HG03066 (cell line): ENCODE data around the gene SGPP1.
"Not testable (repeated sequence)": the region's sequence is repeated elsewhere in the genome, so short reads cannot be mapped to it uniquely, and the experiment has no call there.

Experiments
- ATAC-seq: cut with Tn5 transposase; IDR thresholded peaks from one replicate; pipeline ENCODE4 v1.9.1; 2021; ENCODE audit warnings: low read depth; ENCODE audit not compliant: unreplicated experiment

SGPP1 gene

DNA sequence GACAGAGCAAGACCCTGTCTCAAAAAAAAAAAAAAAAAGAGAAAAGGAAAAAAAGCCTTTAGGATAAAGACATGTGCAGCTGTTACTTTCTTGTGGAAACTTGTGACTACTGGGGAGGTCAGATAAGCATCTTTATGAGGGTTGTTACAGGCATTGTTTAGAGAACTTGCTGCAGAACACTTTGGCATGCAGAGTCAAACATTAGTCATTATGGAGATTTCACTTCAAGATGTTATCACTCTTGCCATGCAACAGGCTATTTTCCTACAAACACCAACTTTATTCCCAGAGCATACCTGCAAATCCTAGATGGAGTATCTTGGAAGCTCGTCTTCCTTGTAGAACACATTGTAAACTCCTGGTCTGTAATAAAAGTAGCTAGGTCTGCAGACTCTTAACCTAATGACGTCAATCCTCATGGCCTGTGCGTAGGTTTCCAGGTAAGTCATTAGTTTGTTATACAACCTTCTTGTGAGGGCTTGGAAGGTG is 49.9 kb downstream of the SGPP1 start:
- ATAC-seq: no peak

DNA sequence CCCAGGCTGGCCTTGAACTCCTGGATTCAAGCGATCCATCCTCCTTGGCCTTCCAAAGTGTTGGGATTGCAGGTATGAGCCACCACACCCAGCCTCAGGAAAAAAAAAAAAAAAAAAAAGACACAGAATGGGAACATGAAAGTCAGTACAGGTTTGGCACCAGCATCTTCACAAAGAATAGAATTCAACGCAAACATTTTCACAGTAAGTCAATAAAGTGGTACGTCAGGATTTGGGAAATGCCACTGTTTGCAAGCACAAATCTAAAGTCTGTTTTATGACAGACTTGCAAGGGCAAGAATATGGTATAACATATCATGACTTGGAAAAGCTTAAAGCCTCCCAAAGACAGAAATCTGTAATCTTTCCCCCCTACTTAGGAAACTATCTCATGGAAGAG is 51.2 kb downstream of the SGPP1 start:
- ATAC-seq: no peak

GRCh38 chr14:63673886-63674497 is 53.9 kb downstream of the SGPP1 start:
- no peak for ATAC-seq

GRCh38 chr14:63673255-63673654 is 54.6 kb downstream of the SGPP1 start:
- ATAC-seq: no peak

DNA sequence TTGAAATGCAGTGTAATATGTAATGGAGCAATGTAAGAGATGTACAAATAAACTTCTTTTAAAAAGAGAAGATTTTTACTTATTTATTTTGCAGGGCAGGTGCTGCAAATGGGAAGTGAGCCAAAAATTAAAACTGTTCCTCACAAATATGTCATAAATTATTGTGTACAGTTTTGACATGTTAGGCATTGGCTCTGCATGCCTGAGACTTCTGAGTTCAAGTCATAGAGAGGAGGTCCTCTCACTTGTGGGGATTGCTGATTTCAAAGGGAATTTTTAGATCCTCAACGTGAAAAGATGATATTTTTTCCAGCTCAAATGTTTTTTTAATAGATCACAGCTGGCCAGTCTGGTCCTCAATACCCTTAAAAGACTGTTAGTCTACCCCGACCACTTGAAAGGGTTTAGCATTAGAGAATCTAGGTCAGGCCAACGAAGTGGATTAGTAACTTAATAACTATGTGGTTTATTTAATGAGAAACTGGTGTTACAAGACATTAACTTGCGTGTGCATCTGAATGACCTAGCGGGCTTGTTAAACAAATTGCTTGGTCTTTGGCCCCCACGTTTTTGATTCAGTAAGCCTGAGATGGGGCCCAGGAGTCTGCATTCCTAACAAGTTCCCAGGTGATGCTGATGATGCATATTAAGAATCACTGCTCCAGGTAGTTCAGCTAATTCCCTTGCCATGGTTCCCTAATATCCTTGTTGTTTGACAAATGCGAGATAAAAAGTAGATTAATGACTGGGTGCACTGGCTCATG is 55.3 kb downstream of the SGPP1 start:
- peak; percentile 62 for ATAC-seq

GRCh38 chr14:63671987-63672386 is 55.9 kb downstream of the SGPP1 start:
- ATAC-seq: no peak

GRCh38 chr14:63670692-63671091 is 57.2 kb downstream of the SGPP1 start:
- ATAC-seq: no peak

- ATAC-seq: no peak
These were observed 61.5 kb downstream of the SGPP1 start for GRCh38 chr14:63666335-63666734.

DNA sequence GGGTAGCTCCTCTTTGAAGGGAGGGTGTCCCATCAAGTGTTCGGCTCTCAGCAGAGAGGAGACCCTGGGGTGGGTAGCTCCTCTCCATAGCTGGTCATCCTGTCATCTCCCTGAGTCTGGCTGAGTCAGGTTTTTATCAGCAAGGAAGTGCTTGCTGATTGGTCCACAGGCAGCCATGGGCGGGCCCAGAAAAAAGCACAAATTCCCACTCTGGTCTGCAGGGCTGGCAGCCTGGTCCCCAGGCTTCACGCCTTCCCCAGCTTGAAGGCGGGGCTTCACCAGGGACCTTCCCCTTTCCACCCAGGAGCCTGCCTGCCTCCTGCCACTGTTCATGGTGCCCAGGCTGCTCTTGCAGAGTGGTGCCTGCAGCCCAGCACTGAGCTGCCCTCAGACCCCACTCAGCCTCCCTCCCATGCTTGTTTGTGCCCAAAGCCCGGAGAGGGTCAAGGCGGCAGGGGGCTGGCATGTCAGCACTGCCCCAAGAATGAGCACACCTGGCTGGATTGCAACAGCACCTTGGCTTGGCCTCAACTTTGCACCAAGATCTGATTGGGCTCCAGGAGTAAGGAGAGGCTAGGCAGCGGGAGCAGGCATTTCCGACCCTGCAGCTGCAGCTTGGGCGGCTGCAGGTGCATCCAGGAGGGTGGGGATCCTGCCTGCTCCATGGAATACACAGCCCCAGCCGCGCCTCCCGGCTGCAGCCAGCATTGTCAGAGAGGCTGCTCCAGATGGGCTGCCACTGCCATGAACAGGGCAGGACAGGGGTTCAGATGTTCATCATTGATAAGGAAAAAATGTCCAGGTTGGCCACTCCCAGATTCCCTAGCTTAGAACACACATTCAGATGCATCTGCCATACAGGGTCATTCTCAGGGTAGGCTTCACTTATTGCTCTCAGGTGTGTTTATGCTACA is 64.2 kb downstream of the SGPP1 start:
- ATAC-seq: no peak

GRCh38 chr14:63662776-63663175 is 65.1 kb downstream of the SGPP1 start:
- no peak for ATAC-seq

DNA sequence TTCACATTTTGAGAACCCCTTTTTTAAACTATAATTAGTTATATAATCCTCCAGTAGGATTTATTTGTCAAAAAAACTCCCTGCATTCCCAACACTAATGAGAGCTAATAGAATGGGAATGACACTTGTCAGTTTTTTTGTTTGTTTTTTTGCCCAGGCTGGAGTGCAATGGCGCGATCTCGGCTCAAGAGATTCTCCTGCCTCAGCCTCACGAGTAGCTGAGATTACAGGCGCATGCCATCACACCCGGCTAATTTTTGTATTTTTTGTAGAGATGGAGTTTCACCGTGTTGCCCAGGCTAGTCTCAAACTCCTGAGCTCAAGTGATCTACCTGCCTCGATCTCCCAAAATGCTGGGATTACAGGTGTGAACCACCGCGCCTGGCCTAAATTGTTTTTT is 66.0 kb downstream of the SGPP1 start:
- not testable (repeated sequence) for ATAC-seq

GRCh38 chr14:63659726-63660125 is 68.1 kb downstream of the SGPP1 start:
- no peak for ATAC-seq

GRCh38 chr14:63656194-63656593 is 71.7 kb downstream of the SGPP1 start:
- ATAC-seq: no peak

DNA sequence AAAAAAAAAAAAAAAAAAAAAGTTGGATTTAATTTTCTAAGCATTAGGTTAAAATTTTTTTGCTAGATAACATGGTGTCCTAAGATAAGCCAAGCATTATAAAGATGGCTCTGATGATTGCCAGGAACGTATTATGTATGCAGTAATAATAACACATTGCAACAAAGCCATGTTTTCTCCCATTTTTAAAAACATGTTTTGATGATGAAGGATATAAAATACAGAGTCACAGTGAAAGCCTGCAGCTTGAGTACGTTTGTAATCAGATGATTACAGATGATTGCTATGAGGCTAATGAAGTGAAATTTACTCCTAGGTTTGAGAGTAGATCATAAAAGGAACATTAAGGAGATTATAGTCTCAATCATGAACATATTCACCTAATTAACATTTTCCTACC is 72.9 kb downstream of the SGPP1 start:
- no peak for ATAC-seq

DNA sequence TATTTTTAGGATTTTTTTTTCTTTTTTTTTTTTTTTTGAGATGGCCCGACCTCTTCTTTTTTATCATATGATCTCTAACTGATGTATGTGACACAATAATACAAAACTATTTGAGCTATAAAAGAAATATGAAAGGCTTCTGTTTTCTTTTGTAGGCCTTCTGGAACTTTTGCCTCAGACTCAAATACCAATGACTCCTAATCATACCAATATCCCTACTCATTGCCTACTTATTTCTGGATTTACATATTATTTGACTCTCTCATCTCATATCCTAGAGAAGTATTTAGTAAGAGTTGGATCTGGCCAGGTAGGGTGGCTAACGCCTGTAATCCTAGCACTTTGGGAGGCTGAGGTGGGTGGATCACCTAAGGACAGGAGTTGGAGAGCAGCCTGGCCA is 73.5 kb downstream of the SGPP1 start:
- ATAC-seq: no peak

DNA sequence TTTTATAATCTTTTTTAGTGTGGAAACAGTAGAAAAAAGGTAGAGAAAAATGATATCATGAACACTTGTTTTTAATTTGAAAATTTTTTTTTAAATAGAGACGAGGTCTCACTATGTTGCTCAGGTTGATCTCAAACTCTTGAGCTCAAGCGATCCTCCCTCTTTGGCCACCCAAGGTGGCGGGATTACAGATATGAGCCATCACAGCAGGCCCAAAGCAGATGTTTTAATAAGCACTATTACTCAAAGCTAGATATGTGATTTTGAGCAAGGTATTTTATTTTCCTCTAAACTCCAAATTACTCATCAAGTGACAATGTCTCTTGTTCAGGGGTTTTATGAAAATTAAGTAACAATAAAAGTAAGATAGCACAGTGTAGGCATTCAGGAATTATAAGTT is 75.5 kb downstream of the SGPP1 start:
- ATAC-seq: no peak

DNA sequence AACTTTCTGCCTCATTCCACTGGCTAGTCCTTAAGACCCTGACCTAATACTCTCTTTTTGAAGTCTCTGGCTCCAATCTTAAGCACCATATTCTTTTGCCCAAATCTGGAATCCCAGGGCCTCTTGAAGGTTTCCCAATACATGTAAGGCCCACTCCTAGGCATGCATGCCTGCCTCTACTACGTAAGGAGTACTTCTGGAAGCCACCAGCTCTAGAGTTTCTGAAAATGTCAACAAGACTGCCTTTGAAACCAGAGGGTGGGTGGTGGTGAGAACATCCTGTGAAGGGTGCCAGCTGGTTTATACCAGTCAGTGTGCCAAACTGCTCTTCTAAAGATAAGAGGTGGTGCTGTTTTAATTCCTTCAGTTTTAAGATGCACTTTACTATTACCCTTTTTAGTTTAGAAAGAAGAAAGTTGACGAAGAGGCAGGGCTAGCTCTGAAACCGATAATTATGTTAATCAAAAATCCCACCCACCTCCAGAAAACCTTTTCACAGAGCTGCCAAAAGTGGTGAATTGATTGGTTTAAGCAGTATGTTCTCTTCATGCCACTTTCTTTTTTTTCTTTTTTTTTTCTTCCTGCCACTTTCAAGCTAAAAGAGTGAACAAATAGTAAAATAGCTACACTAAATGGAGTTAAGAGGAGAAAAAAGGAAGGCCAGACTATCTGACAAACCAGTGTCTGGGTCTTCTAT is 77.5 kb downstream of the SGPP1 start:
- ATAC-seq: peak; percentile 51

GRCh38 chr14:63647696-63648410 is 80.0 kb downstream of the SGPP1 start:
- ATAC-seq: no peak

DNA sequence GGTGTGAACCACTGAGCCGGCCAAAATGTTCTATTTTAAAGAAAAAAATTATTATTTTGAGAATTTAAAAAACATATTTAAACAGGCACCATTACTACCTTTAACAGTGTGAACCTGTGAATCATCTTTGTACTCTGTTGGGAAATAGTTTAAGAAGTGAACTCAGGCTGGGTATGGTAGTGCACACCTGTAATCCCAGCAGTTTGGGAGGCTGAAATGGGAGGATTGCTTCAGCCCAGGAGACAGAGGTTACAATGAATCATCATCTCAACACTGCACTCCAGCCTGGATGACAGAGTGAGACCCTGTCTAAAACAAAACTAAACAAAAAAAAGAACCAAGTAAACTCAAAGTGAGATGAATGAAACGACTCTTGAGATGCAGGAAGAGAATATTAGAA is 83.1 kb downstream of the SGPP1 start:
- no peak for ATAC-seq
